ENCODE data around the gene RYR3. TPM values are rescaled to one million over a fixed set of nuclear protein-coding genes. Genes with fewer than 3 reads are reported as not detected.

RYR3 gene
- total RNA-seq, 6 experiments from 2014 or later, result not detected

GRCh38 chr15:33730815-33731214 is 420.0 kb downstream of the RYR3 start:
- H3K4me3 Mint-ChIP-seq, result no peak overlapping the region
- TF ChIP-seq CTCF (IDR thresholded peaks at IDR 0.05), result no peak

GRCh38 chr15:33735143-33735542 is 424.4 kb downstream of the RYR3 start:
- H3K27me3 Mint-ChIP-seq (ENCODE audit: insufficient read depth), result peaks cover 7% of the 10 kb centered on the region

More at GRCh38 chr15:33730815-33731214, 420.0 kb downstream of the RYR3 start:
- Mint-ChIP-seq H3K27me3 (ENCODE audit: insufficient read depth) (peaks cover 2% of the 10 kb centered on the region; the same call in 1 of the 2 replicates), H3K9me3 (no peaks in the 10 kb centered on the region), H3K27ac (no peak overlapping the region), H3K4me1 (ENCODE audit: low read depth) (no peaks in the 10 kb centered on the region), H3K36me3 (ENCODE audit: low read depth) (no peaks in the 10 kb centered on the region)
- DNase-seq, result no peak

GRCh38 chr15:33735637-33736247 is 425.0 kb downstream of the RYR3 start:
- Mint-ChIP-seq H3K27ac (no peak overlapping the region), H3K4me3 (no peak overlapping the region), H3K4me1 (ENCODE audit: low read depth) (peaks cover 11% of the 10 kb centered on the region), H3K36me3 (ENCODE audit: low read depth) (no peaks in the 10 kb centered on the region), H3K9me3 (no peaks in the 10 kb centered on the region), H3K27me3 (ENCODE audit: insufficient read depth) (peaks cover 7% of the 10 kb centered on the region)
- peak; percentile 70 for TF ChIP-seq CTCF (IDR thresholded peaks at IDR 0.05)
- no peak for DNase-seq

More at GRCh38 chr15:33735143-33735542, 424.4 kb downstream of the RYR3 start:
- no peak overlapping the region for H3K4me3 Mint-ChIP-seq
- no peak for TF ChIP-seq CTCF (IDR thresholded peaks at IDR 0.05)
- no peak overlapping the region for H3K27ac Mint-ChIP-seq
- DNase-seq, result no peak
- H3K9me3 Mint-ChIP-seq, result no peaks in the 10 kb centered on the region
- no peaks in the 10 kb centered on the region for H3K36me3 Mint-ChIP-seq (ENCODE audit: low read depth)
- peaks cover 11% of the 10 kb centered on the region for H3K4me1 Mint-ChIP-seq (ENCODE audit: low read depth)

- TF ChIP-seq CTCF (IDR thresholded peaks at IDR 0.05), result peak; percentile 94
- peak; percentile 20 for DNase-seq
- H3K27me3 Mint-ChIP-seq (ENCODE audit: insufficient read depth), result peaks cover 7% of the 10 kb centered on the region
- peak overlapping the region; percentile 55 for H3K4me3 Mint-ChIP-seq
- H3K4me1 Mint-ChIP-seq (ENCODE audit: low read depth), result peaks cover 17% of the 10 kb centered on the region
- H3K36me3 Mint-ChIP-seq (ENCODE audit: low read depth), result no peaks in the 10 kb centered on the region
- no peak overlapping the region for H3K27ac Mint-ChIP-seq
- no peaks in the 10 kb centered on the region for H3K9me3 Mint-ChIP-seq
These were observed 427.2 kb downstream of the RYR3 start for GRCh38 chr15:33737687-33738601.

- TF ChIP-seq CTCF (IDR thresholded peaks at IDR 0.05), result no peak
- H3K4me1 Mint-ChIP-seq (ENCODE audit: low read depth), result peaks cover 17% of the 10 kb centered on the region
These were observed 428.3 kb downstream of the RYR3 start for GRCh38 chr15:33738941-33739664.

More at GRCh38 chr15:33738941-33739664, 428.3 kb downstream of the RYR3 start:
- no peak for DNase-seq
- Mint-ChIP-seq H3K27me3 (ENCODE audit: insufficient read depth) (peaks cover 12% of the 10 kb centered on the region), H3K27ac (no peak overlapping the region), H3K4me3 (no peak overlapping the region), H3K9me3 (no peaks in the 10 kb centered on the region), H3K36me3 (ENCODE audit: low read depth) (no peaks in the 10 kb centered on the region)
